GM21367 (cell line): Measurements from ENCODE around the gene PCNX1.
"Not testable (repeated sequence)": the region's sequence is repeated elsewhere in the genome, so short reads cannot be mapped to it uniquely, and the experiment has no call there.

Source experiments
- ATAC-seq: cut with Tn5 transposase; IDR thresholded peaks from one replicate; pipeline ENCODE4 v1.9.1; 2021; ENCODE audit not compliant: unreplicated experiment

The PCNX1 gene

DNA sequence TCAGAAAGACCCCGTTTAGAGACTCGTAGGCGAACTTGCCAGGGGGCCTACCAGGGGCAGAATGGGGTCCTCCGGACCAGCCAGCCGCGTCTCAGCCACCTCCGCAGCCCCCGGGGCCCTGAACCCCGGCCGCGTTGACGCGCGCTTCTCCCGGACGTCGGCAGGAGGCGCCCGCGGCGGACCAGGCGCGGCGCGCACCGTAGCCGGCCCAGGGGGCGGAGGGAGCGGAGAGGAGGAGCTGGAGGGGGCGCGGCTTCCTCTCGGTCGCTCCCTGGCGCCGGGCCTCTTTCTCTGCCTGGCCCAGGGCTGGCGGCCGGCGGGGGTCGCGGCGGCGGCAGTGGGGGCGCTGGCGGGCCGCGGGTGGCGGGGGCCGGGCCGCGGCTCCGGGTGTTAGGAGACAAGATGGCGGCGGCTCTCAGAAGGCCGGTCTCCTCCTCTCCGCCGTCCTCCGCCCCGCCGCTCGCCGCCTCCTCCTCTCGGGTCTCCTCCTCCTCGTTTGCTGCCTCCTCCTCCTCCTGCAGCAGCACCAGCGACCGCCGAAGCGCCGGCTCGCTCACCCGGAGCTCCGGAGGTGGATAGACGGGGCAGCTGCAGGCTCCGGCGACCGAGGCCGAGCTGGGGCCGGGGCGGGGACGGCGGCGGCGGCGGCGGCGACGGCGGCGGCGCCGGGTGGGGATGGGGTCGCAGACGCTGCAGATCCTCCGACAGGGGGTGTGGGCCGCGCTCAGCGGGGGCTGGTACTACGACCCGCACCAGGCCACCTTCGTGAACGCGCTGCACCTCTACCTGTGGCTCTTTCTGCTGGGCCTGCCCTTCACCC lies at the start of gene PCNX1:
PCNX1 (plus strand) TSS at position 284 of the 820 bp plus-strand sequence; CDS start at position 676, 392 bp downstream.
- ATAC-seq: peak; percentile 66

DNA sequence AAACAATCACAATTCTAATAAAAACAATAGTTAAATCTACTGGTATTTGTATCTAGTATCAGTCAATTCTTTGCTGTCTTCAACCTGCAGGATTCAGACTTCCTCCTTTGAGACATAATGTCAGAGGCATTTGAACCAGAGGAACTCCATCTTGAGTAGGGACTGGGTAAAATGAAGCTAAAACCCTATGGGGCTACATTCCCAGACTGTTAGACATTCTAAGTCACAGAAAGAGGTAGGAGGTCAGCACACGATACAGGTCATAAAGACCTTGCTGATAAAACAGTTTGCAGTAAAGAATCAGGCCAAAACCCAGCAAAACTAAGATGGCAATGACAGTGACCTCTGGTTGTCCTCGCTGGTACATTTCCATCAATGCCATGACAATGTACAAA lies 49.8 kb upstream of the PCNX1 start:
- no peak for ATAC-seq

DNA sequence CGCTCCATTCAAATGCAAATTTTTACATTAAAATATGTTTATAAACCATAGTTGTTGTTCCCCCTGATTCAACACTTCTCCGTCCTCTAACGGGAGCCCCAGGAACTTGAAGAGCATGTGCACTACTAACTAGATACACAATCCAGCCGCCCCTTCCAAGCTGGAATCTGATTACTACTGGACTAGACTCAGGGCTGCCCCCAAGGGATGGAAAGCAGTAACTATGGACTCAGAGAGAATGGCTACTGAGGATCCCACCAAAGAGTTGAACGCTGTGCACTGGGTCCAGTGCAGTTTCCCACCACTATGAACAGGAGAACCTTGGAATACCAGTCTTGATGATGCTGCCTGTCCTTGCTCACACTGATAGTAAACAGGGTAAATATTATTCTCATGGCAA lies 48.6 kb upstream of the PCNX1 start:
- no peak for ATAC-seq

DNA sequence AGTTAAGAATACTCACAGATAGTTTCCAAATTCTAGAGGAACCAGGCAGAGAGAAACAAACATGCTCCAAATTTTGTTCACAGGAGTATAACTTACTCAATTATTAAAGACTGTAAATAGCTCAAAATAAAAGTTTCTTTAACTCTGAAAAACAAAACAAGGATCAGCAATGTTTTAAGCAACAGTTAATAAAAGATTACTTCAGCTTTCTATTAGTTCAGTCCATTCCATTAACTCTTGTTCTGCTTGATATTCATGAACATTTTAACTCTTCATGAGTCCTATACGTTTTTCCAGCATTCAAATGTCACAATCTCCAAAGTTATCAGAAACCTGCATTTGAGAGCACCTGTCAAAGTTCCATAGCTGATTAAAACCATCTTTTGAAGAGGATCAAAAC lies 40.3 kb upstream of the PCNX1 start:
- ATAC-seq: not testable (repeated sequence)

DNA sequence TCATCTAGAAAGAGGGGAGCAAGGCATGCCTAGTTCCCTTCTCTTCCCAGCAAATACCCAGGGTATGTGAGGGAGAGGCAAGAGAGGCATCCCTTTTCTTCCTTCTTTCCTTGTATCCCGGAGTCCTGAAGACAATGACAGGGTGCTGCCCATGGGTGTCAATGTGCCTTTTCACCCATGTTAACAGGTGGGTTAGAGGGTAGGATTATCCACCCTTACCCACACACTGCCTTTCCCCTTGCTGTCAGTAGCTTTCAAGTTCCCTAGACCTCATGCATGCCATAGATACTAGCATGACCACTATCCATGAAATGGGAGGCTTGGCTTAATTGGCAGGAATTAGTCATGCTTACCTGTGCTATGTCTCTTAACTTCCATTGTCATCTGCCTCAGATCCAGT lies 36.3 kb upstream of the PCNX1 start:
- ATAC-seq: no peak

DNA sequence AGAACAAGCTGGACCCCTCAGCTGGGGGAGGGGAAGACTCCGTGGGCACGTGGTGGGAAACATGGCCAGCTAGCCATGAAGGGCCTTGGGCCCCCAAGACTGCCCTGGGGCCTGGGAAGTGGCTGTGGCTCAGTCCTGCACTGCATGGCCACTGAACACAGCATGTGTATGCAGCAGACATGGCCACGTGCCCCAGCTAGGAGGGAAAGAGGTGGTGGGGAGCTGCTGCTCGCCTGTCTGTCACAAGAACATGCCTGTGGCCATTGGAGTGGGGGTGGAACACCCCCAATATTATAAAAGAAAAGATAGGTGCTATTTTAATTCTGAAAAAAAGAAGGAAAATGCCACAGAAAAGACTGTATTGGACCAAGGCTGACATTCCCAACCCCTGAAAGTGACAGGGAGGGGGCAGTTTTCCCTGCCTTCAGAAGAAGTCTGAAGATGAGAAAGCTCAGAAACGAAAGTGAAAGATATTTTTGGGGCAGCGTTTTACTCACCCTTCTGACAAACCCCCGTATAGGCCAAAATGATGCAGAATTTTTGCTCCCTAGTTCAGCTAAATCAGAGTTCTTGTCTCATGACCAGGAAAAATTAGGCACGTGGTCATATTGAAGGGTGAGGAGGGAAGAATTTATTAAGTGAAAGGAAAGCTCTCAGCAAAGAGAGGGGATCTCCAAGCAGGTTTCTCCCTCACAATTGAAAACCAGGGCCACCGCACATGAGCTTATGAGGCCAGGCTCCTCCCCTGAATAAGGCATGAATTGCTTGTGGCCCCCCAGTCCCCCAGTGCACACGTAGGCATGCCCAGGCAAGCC lies 35.2 kb upstream of the PCNX1 start:
- no peak for ATAC-seq

DNA sequence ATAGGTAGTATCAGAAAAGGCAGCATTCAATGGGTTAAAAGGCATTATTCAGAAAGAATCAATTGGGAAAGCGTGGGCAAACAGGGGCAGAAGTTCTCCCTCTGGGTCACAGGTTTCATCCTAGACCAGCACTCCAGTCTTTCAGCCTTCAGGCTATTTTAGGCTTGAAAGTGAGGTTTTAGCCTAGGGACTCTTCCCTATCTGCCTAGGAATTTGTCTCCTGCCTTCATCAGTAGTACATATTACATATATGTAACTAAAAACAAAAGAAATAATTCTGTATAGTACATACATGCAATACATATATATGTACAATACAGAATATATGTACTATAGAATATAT lies 34.6 kb upstream of the PCNX1 start:
- no peak for ATAC-seq

DNA sequence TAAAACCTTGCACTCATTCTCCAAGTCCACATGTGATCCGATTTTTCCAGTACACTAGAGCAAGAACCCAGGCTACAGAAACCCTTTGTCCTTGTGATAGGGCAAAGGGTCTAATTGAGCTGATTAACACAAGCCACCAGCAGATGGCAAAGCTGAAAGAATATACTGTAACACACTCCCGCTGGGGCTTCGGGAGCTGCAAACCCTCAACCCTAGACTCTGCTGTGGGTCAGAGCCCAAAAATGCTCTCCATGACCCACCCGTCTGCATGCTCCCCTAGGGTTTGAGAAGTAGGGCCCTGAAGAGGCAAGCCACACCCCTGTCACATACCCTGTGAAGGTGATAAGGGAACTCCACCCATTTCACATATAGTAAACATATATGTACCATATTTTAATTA lies 33.6 kb upstream of the PCNX1 start:
- ATAC-seq: no peak

DNA sequence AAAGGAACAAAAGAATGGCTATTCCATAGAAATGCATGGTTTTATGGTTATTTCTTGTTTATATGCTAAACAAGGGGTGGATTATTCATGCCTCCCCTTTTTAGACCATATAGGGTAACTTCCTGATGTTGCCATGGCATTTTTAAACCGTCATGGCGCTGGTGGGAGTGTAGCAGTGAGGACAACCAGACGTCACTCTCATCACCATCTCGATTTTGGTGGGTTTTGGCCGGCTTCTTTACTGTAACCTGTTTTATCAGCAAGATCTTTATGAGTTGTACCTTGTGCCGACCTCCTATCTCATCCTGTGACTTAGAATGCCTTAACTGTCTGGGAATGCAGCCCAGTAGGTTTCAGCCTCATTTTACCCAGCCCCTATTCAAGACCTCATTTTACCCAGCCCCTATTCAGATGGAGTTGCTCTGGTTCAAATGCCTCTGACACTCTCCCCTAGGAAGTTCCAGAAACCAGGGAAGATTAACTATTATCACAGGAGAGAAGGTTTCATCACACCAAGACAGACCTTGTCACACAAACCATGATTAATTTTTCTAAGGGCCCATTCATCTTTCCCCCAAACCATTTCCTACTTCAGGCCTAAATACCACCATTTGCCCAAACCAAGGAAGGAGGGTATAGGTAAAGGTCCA lies 31.3 kb upstream of the PCNX1 start:
- not testable (repeated sequence) for ATAC-seq

DNA sequence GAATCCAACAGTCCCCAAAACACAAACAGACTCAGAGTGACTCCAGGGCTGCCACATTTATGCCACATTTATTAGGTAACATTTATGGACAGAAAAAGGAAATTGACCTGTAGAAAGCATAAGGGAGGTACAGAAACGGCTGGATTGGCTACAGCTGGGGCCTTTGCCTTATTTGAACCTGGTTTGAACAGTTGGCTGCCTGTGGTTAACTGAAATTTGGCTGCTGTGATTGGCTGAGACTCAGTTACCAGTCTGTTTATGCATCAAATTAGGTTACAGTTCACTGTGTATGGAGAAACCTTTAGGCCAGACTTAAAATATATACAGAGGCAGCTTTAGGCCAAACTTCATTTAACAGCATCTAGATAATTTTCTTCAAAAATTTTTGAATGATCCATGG lies 27.8 kb upstream of the PCNX1 start:
- ATAC-seq: no peak

DNA sequence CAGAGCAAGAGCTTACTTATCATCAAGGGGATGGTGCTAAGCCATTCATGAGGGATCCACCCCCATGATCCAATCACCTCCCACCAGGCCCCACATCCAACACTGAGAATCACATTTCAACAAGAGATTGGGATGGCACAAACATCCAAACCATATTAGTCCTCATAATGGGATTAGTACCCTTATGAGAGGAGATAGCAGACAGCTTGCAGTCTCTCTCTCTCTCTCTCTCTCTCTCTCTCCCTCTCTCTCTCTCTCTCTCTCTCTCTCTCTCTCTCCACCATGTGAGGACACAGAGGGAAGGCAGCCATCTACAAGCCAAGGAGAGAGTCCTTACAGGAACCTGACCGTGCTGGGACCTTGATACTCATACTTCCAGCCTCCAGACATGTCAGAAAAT lies 26.4 kb upstream of the PCNX1 start:
- not testable (repeated sequence) for ATAC-seq

DNA sequence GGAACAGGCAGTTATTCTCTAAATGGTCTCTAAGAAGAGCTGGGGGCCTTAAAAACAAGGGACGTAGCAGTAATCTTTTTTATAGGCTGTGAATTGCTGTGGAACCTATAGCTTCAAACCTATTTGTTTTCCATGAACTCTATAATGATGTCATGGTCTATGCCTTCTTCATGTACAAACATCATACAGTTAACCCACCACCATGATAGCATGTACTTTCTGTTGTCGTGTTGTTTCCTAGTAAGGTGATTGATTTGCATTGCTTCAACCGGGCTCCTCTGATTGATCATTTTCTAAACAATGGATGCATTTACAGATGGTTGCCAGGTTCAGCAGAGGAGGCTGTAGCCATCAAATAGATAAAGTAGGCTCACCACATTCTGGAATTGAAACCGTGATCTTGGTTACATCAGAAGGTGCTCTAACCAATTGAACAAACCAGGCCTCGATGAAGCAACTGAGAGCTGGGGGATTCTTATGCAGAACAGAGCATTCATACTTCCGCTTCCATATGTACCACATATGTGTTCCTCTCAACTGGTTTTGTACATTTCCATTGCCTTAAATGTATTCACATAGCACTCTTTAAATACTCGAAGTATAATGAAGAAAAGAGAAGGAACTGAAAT lies 25.6 kb upstream of the PCNX1 start:
- no peak for ATAC-seq

DNA sequence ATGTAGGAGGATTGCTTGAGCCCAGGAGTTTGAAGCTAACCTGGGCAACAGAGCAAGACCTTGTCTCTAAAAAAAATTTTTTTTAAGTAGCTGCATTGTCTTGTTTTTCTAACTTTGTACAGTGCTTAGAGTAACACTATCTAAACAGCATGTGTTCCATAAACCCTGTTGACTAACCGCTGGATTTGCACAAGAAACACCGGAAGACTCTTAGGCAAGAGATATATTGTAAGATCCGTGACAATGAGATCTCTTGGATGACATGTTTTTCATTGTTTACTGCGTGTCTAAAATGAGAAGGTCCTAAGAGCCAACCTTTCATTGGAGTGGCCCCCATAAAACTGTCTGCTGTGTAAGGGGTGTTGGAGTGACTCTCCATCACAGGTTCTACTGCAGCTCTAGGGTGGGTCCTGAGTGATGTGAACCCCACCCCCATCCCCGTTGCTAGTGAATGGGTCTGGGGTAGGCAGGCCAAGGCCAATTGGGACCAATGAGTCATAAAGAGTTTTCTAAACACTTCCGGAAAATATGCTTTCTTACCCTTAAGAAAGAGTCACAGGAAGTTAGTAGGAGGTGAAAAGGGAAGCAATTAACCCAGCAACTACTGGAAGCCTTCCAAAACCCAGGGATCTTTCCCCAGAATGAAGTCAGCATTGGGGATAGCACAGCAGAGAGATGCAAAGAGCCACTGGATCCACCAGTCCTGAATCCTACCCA lies 24.3 kb upstream of the PCNX1 start:
- ATAC-seq: no peak

DNA sequence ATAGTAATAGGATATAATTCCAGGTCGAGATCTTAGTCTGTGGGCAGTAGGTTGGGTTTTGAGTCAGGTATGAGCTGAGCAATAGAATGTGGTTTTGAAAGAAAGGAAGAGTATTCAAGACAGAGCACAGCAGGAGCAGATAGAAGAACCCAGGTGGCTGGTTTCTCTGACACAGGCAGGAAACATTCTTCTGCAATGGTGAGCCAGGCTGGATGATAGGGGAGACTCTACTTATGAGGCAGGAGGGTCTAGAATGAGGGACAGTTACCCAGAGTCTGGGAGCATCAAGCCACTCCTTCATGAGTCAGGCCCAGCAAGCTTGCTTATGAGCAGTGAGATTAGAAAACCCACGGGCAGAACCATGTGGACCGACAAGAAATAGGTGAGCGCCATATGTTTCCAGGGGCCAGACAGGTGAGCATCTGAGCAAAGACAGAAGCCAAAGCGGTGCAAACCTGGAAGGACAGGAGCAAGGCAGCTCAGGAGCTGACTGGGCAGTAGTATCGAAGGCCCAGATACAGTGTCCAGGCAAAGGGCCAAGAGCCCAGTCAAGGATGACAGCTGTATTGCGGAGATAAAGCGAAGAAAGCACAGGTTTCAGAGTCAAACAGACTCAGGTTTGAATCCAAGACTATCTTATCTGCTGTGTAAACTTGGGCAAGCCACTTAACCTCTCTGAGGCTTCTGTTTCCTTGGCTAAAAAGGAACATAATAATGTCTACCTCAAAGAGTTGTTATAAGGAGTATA lies 22.5 kb upstream of the PCNX1 start:
- ATAC-seq: no peak

DNA sequence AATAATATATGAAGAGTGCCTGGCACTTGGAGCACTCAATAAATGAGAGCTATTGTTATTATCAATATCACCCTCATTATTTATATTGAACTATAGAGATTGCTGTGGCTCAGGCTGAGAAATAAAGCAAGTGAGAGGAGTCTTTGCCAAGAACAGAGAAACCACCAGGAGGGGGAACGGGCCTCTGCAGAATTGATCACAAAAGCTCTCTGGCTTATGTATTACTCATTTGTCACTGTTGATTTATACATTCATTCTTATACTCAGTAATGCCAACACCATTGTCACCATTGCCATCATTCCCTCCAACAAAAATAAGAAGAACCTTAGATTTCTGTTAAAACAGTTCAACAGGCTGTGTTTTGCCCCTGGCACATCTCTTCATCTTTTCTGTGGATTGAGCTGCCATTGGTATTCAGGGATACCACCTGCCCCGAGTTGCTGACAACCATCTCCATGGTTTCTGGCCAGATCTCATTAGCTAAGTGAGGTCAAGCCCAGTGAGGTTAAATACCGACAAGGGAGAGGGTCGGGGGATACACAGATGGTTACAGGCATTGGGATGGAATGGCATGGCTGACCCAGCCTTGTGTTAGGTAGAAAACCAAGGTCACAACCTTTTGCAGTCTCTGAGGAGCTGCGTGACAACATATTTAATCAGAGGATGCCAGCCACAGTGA lies 21.8 kb upstream of the PCNX1 start:
- ATAC-seq: no peak

DNA sequence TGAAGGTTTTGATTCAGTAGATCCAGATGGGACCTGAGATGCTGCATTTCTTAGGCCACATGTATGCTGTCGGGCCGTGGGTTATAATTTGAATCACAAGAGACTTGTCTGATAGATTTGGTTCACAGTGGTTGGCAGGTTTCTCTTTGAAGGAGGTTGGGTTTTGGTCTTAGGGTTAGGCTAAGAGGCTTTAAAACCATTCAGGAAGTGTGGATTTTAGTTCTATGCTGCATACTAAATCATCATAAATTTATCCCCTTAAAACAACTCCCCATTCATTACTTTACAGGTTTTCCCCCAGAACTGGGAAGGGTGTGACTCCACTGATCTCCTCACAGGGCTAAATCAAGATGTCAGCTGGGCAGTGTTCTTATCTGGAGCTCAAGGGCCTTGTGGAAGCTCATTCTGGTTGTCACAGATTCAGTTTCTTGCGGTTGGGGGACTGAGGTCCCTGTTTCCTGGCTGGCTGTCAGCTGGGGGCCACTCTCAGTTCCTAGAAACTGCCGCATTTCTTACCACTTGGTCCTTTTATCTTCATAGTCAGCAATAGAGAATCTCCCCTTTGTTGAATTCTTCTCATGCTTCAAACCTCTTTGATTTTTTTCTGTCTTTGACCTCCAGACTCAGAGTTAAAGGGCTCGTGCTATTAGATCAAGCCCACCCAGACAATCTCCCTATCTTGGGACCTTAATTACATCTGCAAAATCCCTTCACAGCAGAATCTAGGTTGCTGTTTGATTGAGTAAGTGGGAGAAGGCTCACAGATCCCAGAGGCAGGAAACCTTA lies 20.6 kb upstream of the PCNX1 start:
- ATAC-seq: no peak

DNA sequence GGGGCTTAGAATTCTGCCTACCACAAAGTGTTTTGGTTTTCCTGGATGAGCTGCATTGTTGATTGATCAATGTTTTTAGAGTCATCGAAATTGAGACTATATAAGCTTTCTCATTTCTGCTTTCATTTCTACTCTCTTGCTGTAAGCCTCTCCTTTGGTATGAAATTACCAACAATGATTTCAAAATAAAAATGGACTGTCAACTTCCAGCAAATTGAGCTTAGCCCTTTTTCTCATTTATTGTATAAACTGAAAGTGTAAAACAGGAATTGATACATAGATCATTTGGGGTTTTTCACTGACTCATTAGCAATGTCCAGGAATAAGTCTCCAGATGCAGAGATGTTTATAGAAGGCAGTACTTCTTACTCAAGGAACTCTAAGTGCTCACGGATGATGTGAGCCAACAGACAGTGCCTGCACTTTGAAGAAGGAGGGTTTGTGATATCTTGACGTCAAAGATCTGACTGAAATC lies 20.0 kb upstream of the PCNX1 start:
- peak; percentile 47 for ATAC-seq

DNA sequence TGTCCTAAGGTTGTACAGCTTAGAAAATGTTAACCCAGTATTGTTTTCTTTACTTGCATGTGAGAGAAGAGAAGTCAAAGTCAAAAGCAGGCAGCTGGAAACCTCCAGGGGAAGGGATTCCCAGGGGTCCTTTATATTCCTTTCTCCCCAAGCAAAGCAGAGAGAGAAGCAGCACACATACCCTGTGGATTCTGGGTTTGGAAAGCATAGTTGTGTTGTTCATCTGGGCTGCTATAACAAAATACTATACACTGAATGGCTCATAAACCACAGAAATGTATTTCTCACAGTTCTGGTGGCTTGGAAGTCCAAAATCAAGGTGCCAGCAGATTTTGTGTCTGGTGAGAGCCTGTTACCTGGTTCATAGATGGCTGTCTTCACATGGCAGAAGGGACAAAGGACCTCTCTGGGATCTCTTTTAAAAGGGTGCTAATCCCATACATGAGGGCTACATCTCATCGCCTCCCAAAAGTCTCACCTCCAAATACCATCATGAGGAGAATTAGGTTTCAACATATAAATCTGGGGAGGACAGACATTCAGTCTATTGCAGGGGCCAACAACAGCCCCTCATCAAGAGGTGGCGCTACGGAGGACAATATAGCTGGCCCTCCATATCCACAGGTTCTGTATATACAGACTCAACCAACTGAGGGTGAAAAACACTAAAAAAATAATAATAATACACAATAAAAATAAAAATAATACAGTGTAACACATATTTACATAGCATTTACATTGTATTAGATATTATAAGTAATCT lies 19.3 kb upstream of the PCNX1 start:
- no peak for ATAC-seq
